ENCODE measurements around the gene PAAF1. TPM values are rescaled to one million over a fixed set of nuclear protein-coding genes. Genes with fewer than 3 reads are reported as not detected.

Gene PAAF1
- total RNA-seq, 1 donor: 5.4 TPM

DNA sequence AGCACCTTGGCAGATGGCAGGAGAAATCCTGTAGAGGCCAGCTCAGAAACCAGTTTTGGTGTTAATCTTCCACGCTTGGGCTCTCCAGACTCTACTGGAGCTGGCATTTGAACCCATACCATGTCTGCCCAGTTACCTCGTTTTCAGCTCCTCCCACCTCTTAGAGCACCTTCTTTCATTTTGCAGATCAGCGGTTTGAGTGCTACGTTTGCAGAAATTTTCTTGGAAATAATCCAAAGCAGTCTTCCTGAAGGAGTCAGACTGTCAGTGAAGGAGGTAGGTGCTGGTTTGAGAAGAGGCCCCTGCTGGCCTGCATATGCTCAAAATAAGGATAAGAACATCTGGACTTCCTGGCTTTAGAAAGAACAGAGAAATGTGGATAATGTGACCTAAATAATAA lies 13.8 kb upstream of the PAAF1 start:
- Histone ChIP-seq H2AFZ (ENCODE audit: low read length) (no peak overlapping the region), H3K79me2 (ENCODE audit: insufficient read depth, low read length) (no peaks in the 10 kb centered on the region), H3K4me3 (ENCODE audit: insufficient read depth, low read length) (no peak overlapping the region), H3K4me2 (ENCODE audit: insufficient read depth, low read length) (no peak overlapping the region), H4K20me1 (ENCODE audit: insufficient read depth, low read length) (peaks cover 7% of the 10 kb centered on the region), H3K27me3 (ENCODE audit: insufficient read depth, low read length) (no peaks in the 10 kb centered on the region), H3K27ac (ENCODE audit: low read depth, low read length) (no peak overlapping the region), H3K4me1 (ENCODE audit: insufficient read depth, low read length) (peaks cover 11% of the 10 kb centered on the region), H3K36me3 (ENCODE audit: insufficient read depth, low read length) (peaks cover 8% of the 10 kb centered on the region), H3K9me3 (ENCODE audit: low read depth, low read length) (no peaks in the 10 kb centered on the region)
- no peak for DNase-seq (ENCODE audit: insufficient read length, low spot score, missing footprints)
- TF ChIP-seq, protein P1, sequence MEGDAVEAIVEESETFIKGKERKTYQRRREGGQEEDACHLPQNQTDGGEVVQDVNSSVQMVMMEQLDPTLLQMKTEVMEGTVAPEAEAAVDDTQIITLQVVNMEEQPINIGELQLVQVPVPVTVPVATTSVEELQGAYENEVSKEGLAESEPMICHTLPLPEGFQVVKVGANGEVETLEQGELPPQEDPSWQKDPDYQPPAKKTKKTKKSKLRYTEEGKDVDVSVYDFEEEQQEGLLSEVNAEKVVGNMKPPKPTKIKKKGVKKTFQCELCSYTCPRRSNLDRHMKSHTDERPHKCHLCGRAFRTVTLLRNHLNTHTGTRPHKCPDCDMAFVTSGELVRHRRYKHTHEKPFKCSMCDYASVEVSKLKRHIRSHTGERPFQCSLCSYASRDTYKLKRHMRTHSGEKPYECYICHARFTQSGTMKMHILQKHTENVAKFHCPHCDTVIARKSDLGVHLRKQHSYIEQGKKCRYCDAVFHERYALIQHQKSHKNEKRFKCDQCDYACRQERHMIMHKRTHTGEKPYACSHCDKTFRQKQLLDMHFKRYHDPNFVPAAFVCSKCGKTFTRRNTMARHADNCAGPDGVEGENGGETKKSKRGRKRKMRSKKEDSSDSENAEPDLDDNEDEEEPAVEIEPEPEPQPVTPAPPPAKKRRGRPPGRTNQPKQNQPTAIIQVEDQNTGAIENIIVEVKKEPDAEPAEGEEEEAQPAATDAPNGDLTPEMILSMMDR (IDR thresholded peaks at IDR 0.05; ENCODE audit: extremely low read depth, low read depth, low read length): no peak

DNA sequence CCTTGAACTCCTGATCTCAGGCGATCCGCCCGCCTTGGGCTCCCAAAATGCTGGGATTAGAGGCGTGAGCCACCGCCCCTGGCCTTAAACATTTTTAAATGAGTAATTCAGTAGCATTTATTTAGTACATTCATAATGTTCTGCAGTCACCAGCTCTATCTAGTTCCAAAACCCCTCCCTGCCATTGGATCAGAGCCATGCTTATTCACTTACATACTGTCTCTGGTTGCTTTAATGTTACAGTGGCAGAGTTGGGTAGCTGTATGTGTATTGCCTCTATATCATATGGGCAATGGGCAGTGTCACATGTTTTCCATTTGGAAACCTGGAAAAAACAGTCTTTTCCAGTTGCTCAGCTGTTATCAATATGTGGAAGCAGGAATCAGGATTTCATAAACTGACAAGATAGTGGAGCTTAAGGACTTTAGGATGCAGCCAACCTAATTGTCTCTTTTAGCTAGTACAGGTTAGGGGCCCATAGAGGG lies 10.7 kb upstream of the PAAF1 start:
- DNase-seq (ENCODE audit: insufficient read length, low spot score, missing footprints): peak; percentile 73

DNA sequence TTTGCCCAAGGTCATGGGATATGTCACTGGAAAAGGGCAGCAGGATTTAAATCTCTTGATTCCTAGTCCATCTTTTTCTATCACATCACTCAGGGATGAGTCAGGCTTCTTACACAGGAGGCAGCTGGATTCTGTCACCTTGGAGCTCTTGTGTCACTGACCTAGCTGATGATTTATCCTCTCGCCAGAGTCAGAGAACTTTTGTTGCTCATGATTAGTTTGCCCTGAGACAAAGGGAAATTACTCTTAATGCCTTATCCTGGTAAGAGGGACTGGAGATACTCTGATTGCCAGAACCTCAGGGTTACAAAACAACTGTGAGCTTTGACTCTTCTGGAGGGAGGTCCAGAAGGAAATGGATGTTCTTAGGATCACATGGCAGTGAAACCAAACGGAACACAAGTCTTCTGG lies 10.2 kb upstream of the PAAF1 start:
- DNase-seq (ENCODE audit: insufficient read length, low spot score, missing footprints): peak; percentile 87
- Histone ChIP-seq H2AFZ (ENCODE audit: low read length) (no peak overlapping the region), H3K4me1 (ENCODE audit: insufficient read depth, low read length) (peaks cover 20% of the 10 kb centered on the region), H3K36me3 (ENCODE audit: insufficient read depth, low read length) (peaks cover 6% of the 10 kb centered on the region), H3K4me2 (ENCODE audit: insufficient read depth, low read length) (peak overlapping the region; percentile 60), H3K9me3 (ENCODE audit: low read depth, low read length) (no peaks in the 10 kb centered on the region), H3K79me2 (ENCODE audit: insufficient read depth, low read length) (no peaks in the 10 kb centered on the region), H4K20me1 (ENCODE audit: insufficient read depth, low read length) (peaks cover 5% of the 10 kb centered on the region), H3K27ac (ENCODE audit: low read depth, low read length) (peak overlapping the region; percentile 68), H3K4me3 (ENCODE audit: insufficient read depth, low read length) (no peak overlapping the region), H3K27me3 (ENCODE audit: insufficient read depth, low read length) (no peaks in the 10 kb centered on the region)
- TF ChIP-seq, protein P1 (IDR thresholded peaks at IDR 0.05; ENCODE audit: extremely low read depth, low read depth, low read length): no peak

More for the DNA sequence above, 10.7 kb upstream of the PAAF1 start:
- Histone ChIP-seq H2AFZ (ENCODE audit: low read length) (no peak overlapping the region), H3K79me2 (ENCODE audit: insufficient read depth, low read length) (no peaks in the 10 kb centered on the region), H3K4me3 (ENCODE audit: insufficient read depth, low read length) (no peak overlapping the region), H3K9me3 (ENCODE audit: low read depth, low read length) (no peaks in the 10 kb centered on the region), H4K20me1 (ENCODE audit: insufficient read depth, low read length) (peaks cover 5% of the 10 kb centered on the region), H3K36me3 (ENCODE audit: insufficient read depth, low read length) (peaks cover 8% of the 10 kb centered on the region), H3K27ac (ENCODE audit: low read depth, low read length) (peak overlapping the region; percentile 68), H3K4me1 (ENCODE audit: insufficient read depth, low read length) (peaks cover 20% of the 10 kb centered on the region), H3K4me2 (ENCODE audit: insufficient read depth, low read length) (peak overlapping the region; percentile 60), H3K27me3 (ENCODE audit: insufficient read depth, low read length) (no peaks in the 10 kb centered on the region)
- TF ChIP-seq, protein P1 (IDR thresholded peaks at IDR 0.05; ENCODE audit: extremely low read depth, low read depth, low read length): no peak

DNA sequence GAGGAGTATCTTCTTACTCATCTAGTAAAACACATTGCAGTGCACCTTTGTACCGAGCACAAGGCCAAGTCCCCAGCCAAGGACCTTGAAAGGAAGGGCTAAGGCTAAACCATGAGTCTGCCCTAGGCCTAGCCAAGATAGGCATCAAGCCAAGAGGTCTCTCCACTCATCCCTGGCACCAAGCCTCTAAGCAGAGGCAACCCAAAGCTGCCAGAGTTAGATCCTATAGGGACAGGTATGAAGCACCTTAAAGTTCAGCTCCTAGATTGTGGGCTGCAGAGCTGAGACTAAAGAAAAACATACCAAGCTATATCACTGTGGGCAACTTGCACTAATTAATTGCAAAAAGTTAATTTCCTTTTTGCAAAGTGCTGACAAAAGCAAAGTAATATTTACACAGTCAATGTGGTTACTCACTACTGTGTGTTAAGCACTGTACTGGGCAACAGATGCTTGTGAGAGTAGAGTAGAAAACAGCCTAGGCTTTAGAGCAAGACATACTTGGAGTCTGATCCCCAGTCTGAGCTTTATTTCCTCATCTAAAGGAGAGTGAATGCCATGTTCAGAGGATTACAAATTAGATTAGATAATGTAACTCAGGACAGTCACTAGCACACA lies 7.4 kb upstream of the PAAF1 start:
- peaks cover 16% of the 10 kb centered on the region for H3K79me2 ChIP-seq (ENCODE audit: insufficient read depth, low read length)
- no peak overlapping the region for H3K4me2 ChIP-seq (ENCODE audit: insufficient read depth, low read length)
- H3K36me3 ChIP-seq (ENCODE audit: insufficient read depth, low read length): peaks cover 22% of the 10 kb centered on the region
- H4K20me1 ChIP-seq (ENCODE audit: insufficient read depth, low read length): peaks cover 11% of the 10 kb centered on the region
- H2AFZ ChIP-seq (ENCODE audit: low read length): no peak overlapping the region
- DNase-seq (ENCODE audit: insufficient read length, low spot score, missing footprints): no peak
- H3K27ac ChIP-seq (ENCODE audit: low read depth, low read length): peak overlapping the region; percentile 36
- H3K4me1 ChIP-seq (ENCODE audit: insufficient read depth, low read length): peaks cover 20% of the 10 kb centered on the region
- no peak overlapping the region for H3K4me3 ChIP-seq (ENCODE audit: insufficient read depth, low read length)
- TF ChIP-seq, protein P1 (IDR thresholded peaks at IDR 0.05; ENCODE audit: extremely low read depth, low read depth, low read length): no peak
- H3K27me3 ChIP-seq (ENCODE audit: insufficient read depth, low read length): no peaks in the 10 kb centered on the region
- no peaks in the 10 kb centered on the region for H3K9me3 ChIP-seq (ENCODE audit: low read depth, low read length)

Measured in osteoblast (primary cell).